Measurements from ENCODE around the gene C17orf113.
A peak's percentile ranks its signal among the peaks of the same experiment; 100 is the strongest.

C17orf113 gene

DNA sequence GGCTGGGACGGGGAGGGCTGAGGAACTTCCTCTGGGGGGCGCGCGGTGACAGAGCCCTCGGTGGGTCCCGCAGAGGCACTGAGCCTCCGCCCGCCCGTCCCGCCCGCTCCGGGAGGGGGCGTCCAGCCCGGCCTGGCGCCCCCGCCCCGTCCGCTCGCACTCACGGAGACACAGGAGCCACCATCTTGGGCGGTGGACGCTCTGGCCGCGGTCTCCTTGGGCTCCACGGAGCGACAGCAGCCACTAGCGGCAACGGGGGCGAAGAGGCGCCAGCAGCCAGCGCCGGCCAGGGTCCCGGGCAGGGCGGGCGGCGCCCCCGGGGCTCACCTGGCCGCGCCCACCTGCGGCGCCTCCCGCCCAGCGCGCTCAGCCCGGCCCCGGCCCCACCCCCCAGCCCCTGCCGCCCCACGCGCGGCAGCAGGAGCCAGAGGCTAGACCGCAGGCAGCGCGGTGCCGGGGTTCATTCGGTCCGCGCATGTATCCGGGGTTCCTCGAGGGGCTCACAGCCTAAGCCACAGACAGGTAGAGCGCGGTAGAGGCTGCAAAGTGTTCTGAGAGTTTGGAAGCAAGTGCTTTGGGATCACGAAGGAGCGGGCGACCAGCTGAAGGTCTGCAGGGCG, at the start of gene C17orf113:
Gene C17orf113, minus strand, starts transcription at position 209 of the 620 bp plus-strand sequence. CDS start 7,225 bp downstream, outside the sequence.
- no peak within 1 kb of the TSS for H3K27ac Mint-ChIP-seq
- H3K9me3 Mint-ChIP-seq: no peaks in the 10 kb centered on the region
- peak in 1 of 2 donors; percentile 48 for DNase-seq (ENCODE audit: low spot score in 2 of 2)
- no peaks in the 10 kb centered on the region for H3K36me3 Mint-ChIP-seq
- ATAC-seq (ENCODE audit: low read depth): peak; percentile 82
- peak within 1 kb of the TSS; percentile 84 for H3K4me3 Mint-ChIP-seq
- peaks cover 5% of the 10 kb centered on the region for H3K4me1 Mint-ChIP-seq
- H3K27me3 Mint-ChIP-seq: peaks cover 14% of the 10 kb centered on the region

DNA sequence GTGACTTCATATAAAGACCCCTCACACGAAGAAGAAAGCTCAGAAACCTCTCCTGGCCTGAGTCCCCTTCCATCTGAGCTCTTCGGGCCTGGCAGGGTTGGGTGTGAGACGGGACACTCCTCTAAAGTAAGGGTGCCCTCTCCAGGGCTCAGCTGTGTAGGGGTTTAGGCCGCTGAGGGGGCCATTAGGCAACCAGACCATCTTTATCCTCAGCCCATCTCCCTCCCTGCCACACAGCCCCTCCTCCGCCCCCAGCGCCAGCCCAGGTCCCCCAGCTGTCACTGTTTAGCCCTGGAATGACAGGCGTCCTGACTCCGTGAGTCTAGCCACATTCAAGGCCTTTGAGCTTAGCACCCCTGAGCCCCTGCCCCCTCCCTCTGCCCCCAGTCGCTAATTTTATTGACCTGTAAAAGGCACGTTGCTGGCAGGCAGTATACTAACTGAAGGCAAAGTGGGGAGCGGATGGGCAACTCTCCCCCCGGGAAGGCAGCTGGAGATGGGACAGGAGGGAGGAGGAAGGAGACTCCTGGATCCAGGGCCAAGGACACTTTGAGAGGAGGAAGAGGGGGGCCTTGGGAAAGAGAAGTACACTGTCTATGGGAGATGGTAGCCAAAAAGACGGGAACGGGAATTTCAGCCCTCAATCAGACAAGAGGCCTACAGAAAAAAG, 48.5 kb upstream of the C17orf113 start:
- H3K4me1 Mint-ChIP-seq: peaks cover 10% of the 10 kb centered on the region
- peak overlapping the region; percentile 50 for H3K27ac Mint-ChIP-seq
- ATAC-seq (ENCODE audit: low read depth) (peak; percentile 28), DNase-seq (ENCODE audit: low spot score in 2 of 2) (no peak)
- H3K4me3 Mint-ChIP-seq: no peak overlapping the region
- no peaks in the 10 kb centered on the region for H3K9me3 Mint-ChIP-seq
- H3K27me3 Mint-ChIP-seq: peaks cover 4% of the 10 kb centered on the region
- no peaks in the 10 kb centered on the region for H3K36me3 Mint-ChIP-seq

DNA sequence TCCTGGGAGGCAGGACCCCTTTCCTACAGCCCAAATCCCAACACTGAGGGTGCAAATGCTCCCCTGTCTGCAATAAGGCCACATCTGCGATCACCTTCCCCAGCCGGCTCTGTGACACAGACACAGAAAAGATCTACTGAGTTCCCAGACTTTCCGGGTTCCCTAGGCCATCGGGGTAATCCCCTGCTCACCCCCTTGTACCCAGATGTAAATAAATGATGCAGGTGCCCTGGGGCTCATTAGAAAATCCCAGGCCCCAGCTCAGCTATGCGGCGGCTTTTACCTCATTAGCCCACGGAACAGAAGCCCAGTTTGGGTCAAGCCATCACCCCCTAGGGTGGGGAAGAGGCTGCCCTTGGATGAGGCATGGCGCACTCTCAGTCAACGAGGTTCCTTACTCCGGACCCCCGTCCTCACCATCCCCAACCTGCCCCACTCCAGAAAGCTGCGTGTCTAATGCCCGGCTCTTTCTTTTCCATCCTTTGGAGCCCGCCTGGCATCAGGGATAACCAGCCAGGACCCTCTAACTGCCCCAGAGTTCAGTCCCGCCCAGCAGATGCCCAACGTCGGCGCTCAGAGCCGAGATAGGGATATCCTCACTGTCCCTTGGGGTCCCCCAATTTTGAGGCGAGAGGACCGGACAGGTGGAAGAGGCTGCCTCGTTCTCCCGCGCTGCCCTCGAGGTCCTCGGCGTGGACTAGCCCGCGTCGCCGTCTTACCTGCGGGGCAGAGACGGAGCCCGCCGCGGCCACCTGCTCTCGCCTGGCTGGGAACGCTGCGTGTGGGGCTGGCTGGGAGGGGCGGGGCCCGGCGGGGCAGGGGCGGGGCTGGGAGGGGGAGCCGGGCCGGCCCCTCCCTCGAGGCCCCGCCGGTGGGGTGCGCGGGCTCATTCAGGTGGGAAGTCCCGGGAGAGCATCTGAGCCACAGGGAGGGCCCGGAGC, 47.6 kb upstream of the C17orf113 start, which contains the start of gene ZNF385C:
Gene ZNF385C, minus strand, starts transcription at position 783 of the 941 bp plus-strand sequence. CDS start 35,417 bp downstream, outside the sequence.
- H3K27me3 Mint-ChIP-seq: peaks cover 4% of the 10 kb centered on the region
- H3K36me3 Mint-ChIP-seq: no peaks in the 10 kb centered on the region
- H3K9me3 Mint-ChIP-seq: no peaks in the 10 kb centered on the region
- peak within 1 kb of the TSS; percentile 84 for H3K27ac Mint-ChIP-seq
- H3K4me1 Mint-ChIP-seq: peaks cover 10% of the 10 kb centered on the region
- peak within 1 kb of the TSS; percentile 80 for H3K4me3 Mint-ChIP-seq
- DNase-seq (ENCODE audit: low spot score in 2 of 2) (peak in 1 of 2 donors; percentile 47), ATAC-seq (ENCODE audit: low read depth) (peak; percentile 79)

DNA sequence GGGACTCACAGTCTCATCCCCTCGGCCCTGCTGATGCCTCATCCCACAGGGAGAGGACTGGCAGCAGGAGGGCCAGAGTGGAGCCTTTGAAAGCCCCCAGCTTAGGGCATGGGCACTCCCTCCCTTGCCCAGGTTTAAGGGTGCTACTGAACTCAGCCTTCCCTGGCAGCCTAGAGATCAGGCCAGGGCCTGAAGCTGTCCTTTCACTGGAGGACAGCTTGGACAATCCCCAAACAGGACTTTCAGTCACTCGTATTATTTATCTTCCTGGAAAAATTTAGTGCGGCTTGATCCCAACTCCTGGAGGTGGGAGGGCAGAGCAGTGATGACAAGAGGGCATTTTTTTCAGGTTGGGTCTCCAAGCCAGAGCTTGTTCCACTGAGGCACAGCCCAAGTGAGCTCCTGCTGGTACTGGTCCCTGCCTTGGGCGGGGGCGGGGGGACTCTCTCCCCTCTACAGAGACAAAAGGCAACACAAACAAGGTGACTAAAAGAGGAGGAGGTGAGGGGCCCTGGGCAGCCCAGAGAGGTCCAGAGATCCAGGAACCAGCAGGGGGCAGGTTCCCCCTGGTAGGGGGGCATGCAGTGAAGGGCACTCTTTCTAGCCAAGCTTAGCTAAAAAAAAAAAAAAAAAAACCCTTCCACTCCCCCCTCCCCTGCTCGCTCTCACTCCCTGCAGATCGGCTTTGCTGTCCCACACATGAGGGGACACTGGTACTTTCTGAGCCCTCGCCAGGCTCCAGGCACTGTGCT, 46.1 kb upstream of the C17orf113 start:
- ATAC-seq (ENCODE audit: low read depth): no peak
- H3K4me1 Mint-ChIP-seq: peaks cover 9% of the 10 kb centered on the region
- peaks cover 4% of the 10 kb centered on the region for H3K27me3 Mint-ChIP-seq
- H3K9me3 Mint-ChIP-seq: no peaks in the 10 kb centered on the region
- H3K4me3 Mint-ChIP-seq: no peak overlapping the region
- no peaks in the 10 kb centered on the region for H3K36me3 Mint-ChIP-seq
- no peak overlapping the region for H3K27ac Mint-ChIP-seq
- DNase-seq (ENCODE audit: low spot score in 2 of 2): no peak

DNA sequence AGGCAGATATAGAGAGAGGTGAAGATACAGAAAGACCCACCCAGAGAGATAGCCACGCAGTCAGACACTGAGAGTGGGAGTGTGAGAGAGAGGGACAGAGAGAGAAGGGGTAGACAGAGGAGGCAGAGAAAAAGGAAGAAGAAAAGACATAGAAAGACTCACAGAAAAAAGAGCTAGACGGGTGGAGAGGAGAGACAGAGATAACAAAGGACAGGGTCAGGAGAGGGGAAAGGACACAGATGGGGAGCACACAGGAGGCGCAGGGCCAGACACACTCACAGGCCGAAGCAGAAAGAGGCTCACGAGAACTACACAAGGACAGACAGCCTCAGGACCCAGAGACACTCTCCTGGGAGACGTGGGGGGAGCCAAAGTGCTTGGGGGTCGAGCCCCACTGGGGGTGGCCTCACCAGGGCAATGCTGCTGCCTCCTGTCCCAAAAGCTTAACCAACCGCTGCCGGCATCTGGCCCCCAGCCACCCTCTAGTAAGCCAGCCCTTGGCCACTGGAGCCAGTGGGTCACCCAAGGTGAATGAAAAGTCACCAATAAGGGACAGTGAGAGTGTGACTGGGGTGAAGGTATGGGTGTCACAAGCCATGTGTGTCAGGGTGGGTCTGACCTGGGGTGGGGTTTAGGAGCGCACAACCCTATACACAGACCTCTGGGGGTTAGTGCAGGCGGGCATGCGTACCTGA, 44.1 kb upstream of the C17orf113 start:
- Mint-ChIP-seq H3K27ac (no peak overlapping the region), H3K4me1 (peaks cover 7% of the 10 kb centered on the region), H3K9me3 (no peaks in the 10 kb centered on the region), H3K4me3 (no peak overlapping the region), H3K36me3 (no peaks in the 10 kb centered on the region), H3K27me3 (peaks cover 6% of the 10 kb centered on the region)
- DNase-seq (ENCODE audit: low spot score in 2 of 2): no peak
- ATAC-seq (ENCODE audit: low read depth): no peak

DNA sequence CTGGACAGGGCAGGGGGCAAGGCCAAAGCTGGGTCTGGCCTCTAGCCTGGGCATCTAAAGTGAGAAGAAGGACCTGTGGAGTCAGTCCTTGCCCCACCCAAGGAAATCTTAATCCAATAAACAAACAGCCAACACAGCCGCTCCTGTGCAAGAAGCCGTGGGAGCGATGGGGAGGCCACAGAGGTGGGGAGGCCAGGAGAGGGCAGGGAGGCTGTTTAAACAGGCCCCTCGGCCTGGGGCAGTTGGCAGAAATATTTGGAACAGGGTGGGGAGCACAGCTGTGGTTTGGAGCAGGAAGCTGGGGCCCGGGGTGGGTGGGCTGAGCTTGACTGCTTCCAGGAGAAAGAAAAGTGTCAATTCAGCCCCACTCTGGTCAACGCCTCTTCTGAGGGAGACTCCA, 42.5 kb upstream of the C17orf113 start:
- no peak for DNase-seq (ENCODE audit: low spot score in 2 of 2)
- peaks cover 9% of the 10 kb centered on the region for H3K27me3 Mint-ChIP-seq
- H3K36me3 Mint-ChIP-seq: no peaks in the 10 kb centered on the region
- no peaks in the 10 kb centered on the region for H3K9me3 Mint-ChIP-seq
- H3K4me1 Mint-ChIP-seq: peaks cover 5% of the 10 kb centered on the region
- ATAC-seq (ENCODE audit: low read depth): no peak
- no peak overlapping the region for H3K27ac Mint-ChIP-seq
- H3K4me3 Mint-ChIP-seq: no peak overlapping the region

DNA sequence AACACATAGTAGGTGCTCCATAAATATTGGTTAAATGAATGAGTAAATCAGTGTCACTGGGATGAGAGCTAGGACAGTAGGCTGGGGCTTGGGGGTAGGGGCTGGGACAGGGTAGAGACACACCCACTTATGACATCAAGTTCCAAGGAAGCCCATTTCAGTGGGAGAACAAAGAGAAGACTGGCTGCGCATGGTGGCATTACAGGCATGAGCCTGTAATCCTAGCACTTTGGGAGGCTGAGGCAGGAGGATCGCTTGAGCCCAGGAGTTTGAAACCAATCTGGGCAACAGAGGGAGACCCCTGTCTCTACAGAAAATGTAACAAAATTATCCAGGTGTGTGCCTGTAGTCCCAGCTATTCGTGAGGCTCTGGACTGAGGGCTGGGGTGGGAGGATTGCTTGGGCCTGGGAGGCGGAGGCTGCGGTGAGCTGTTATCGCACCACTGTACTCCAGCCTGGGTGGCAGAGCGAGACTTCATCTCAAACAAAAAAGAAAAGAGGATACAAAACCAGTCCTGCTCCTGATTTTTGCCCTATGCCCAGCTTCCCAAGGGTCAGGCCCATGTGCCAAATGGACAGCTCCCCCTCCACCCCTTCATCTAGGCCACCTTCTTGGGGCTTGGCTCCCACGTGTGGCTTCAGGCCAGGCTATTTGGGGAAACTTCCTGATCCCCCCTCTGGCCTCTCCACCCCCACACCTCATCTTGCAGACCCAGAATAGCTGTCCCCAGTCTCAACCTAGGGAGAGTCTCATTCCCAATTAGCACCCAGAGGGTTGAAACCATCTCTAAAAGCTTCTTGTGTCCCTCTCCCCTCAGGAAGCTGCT, 40.8 kb upstream of the C17orf113 start:
- ATAC-seq (ENCODE audit: low read depth): no peak
- Mint-ChIP-seq H3K27ac (no peak overlapping the region), H3K27me3 (peaks cover 9% of the 10 kb centered on the region), H3K4me1 (no peaks in the 10 kb centered on the region), H3K9me3 (no peaks in the 10 kb centered on the region), H3K36me3 (no peaks in the 10 kb centered on the region), H3K4me3 (no peak overlapping the region)
- no peak for DNase-seq (ENCODE audit: low spot score in 2 of 2)

DNA sequence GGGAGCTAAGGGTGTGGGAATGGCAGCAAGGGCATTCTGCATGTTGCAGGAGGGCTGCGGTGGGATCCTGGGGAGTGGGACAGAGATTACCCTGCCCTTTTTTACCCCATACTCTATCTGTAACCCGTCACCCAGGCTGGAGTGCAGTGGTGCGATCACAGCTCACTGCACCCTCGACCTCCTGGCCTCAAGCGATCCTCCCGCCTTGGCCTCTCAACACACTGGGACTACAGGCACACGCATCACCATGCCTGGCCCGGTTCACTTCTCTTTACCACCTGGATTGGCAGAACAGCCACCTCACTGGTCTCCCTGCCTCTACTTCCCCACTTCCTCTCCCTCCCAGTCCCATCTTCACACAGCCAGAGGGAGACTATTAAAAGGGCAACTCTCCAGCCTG, 38.3 kb upstream of the C17orf113 start:
- DNase-seq (ENCODE audit: low spot score in 2 of 2): no peak
- no peaks in the 10 kb centered on the region for H3K36me3 Mint-ChIP-seq
- no peaks in the 10 kb centered on the region for H3K9me3 Mint-ChIP-seq
- H3K27ac Mint-ChIP-seq: no peak overlapping the region
- no peak for ATAC-seq (ENCODE audit: low read depth)
- H3K4me3 Mint-ChIP-seq: no peak overlapping the region
- H3K27me3 Mint-ChIP-seq: peaks cover 5% of the 10 kb centered on the region
- no peaks in the 10 kb centered on the region for H3K4me1 Mint-ChIP-seq

DNA sequence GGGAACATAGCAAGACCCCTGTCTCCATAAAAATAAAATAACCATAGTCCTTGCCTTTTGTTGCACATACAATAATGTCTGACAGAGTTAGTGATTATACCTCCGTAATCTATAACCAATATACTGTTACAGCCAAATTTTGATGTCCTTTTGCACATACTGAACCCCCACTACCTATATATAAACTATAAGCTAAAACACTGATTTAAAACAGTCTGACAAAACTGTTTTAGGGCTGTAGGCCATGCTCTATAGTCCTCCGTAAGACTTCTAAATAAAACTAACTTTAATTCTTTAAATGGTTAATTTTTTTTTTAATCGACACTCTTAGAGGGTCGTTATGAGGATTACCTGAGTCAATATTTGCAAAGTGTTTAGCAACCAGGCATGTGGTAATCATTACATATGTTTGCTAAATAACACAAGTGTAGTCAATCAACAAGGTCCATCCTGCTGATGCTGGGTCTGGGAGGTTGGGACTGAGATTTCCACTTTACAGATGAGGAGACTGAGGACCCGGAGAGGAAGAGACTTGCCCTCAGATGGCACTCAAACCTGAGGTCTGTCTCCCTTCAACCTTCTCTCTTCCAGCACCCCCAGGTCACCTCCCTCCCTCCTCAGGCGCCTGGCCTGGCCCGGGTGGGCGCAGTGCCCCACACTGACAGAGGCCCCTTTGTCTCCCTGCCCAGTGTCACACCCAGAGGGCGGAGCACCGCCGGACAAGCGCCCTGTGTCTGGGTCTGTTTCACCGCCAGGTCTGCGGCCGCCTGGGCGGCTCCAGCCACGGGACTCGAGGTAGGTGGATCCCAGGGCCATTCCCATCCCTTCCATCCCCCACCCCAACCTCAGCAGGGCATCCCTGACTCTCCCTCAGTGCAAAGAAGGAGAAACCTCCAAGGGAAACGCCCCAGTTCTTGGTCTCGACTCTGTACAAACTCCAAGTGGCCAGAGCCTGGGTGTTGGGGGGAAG, 37.6 kb upstream of the C17orf113 start:
- H3K4me1 Mint-ChIP-seq: no peaks in the 10 kb centered on the region

DNA sequence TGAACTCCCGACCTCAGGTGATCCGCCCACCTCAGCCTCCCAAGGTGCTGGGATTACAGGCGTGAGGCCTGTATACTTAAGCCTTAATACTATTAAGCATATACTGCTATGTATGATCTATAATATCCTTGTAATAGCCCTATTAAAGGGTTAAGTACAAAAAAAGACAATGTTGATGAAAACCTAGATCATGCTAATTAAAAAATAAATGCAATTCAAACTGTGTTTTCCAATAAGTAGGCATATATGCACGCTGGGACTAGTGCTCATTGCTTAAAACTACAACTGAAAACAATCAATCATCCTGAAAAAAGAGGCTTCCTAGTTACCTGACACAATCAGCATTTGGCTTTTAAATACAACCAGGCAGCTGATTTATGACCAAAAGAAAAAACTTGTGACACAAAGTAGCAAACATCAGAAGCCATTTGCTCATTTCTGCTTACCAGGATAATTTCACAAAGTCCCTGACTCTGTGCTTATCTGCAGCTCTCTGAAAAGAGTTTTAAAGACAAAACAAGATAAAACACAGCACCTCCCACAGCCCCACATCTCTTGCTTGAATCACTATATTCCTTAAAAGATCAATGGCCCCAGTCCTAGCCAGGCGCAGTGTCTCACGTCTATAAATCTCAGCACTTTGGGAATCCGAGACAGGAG, 36.8 kb upstream of the C17orf113 start:
- Mint-ChIP-seq H3K9me3 (no peaks in the 10 kb centered on the region), H3K4me1 (no peaks in the 10 kb centered on the region), H3K27me3 (peaks cover 7% of the 10 kb centered on the region), H3K4me3 (no peak overlapping the region), H3K27ac (no peak overlapping the region), H3K36me3 (no peaks in the 10 kb centered on the region)
- DNase-seq (ENCODE audit: low spot score in 2 of 2) (no peak), ATAC-seq (ENCODE audit: low read depth) (no peak)

More for the DNA sequence above, 37.6 kb upstream of the C17orf113 start:
- ATAC-seq (ENCODE audit: low read depth) (no peak), DNase-seq (ENCODE audit: low spot score in 2 of 2) (no peak)
- H3K27me3 Mint-ChIP-seq: peaks cover 5% of the 10 kb centered on the region
- no peak overlapping the region for H3K27ac Mint-ChIP-seq
- no peak overlapping the region for H3K4me3 Mint-ChIP-seq
- H3K9me3 Mint-ChIP-seq: no peaks in the 10 kb centered on the region
- no peaks in the 10 kb centered on the region for H3K36me3 Mint-ChIP-seq

DNA sequence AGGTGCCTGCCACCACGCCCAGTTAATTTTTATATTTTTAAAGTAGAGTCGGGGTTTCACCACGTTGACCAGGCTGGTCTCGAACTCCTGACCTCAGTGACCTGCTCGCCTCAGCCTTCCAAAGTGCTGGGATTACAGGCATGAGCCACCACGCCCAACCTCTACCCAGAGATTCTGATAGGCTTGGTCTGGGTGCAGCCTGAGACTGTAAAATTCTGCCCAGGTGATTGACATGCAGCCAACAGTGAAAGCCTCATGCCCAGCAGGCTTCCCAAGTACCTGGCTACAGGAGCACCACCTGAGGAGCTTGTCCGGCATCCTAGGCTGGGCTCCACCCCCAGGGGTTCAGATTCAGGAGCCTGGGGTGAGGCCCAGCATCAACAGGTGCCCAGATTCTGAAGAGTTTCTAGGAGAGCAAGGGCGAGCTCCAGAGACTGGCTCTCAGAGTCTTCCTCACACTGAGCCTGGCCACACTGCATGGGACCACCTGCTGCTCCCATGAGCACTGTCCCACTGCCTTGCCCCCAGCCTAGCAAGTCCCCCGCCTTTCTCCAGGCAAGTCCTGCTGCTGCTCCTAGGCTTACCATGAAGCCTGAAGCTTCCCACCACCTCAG, 31.2 kb upstream of the C17orf113 start:
- Mint-ChIP-seq H3K9me3 (no peaks in the 10 kb centered on the region), H3K4me1 (no peaks in the 10 kb centered on the region), H3K27me3 (peaks cover 2% of the 10 kb centered on the region), H3K27ac (no peak overlapping the region), H3K4me3 (no peak overlapping the region), H3K36me3 (no peaks in the 10 kb centered on the region)
- ATAC-seq (ENCODE audit: low read depth) (no peak), DNase-seq (ENCODE audit: low spot score in 2 of 2) (no peak)
